Left lung (tissue), 10 donors: ENCODE results near the gene CYREN. TPM values are rescaled to one million over a fixed set of nuclear protein-coding genes. Genes with fewer than 3 reads are reported as not detected.
A peak's percentile ranks its signal among the peaks of the same experiment; 100 is the strongest.

Experiments used
- ATAC-seq: fragments of 200-7000 bp; cut with Tn5 transposase; one replicate; pipeline ENCODE4 v1.9.1; 2020; ENCODE audit warnings: moderate library complexity
- DNase-seq, 4 donors: peaks; one replicate each; pipeline ENCODE4 v3.0.0-alpha.2; 2013 to 2020
- H3K27ac ChIP-seq, 2 donors: fragments of 200-600 bp; sonication (generic) in 1 of 2; one replicate each; pipeline versions ENCODE4 v1.5.0 to v1.8.0; 2020 to 2021
- H3K27me3 ChIP-seq, 2 donors: fragments of 200-600 bp; sonication (generic) in 1 of 2; one replicate each; pipeline versions ENCODE4 v1.5.0 to v1.8.0; 2020 to 2021
- H3K36me3 ChIP-seq, 2 donors: fragments of 200-600 bp; sonication (generic) in 1 of 2; one replicate each; pipeline versions ENCODE4 v1.5.0 to v1.8.0; 2020 to 2021
- H3K4me1 ChIP-seq, 2 donors: fragments of 200-600 bp; one replicate each; pipeline ENCODE4 v1.8.0; 2021
- H3K4me3 ChIP-seq, 2 donors: fragments of 200-600 bp; sonication (generic) in 1 of 2; one replicate each; pipeline versions ENCODE4 v1.5.0 to v1.8.0; 2020 to 2021; ENCODE audit warnings: mild to moderate bottlenecking in 1 of 2
- H3K9me3 ChIP-seq, 2 donors: fragments of 200-600 bp; sonication (generic) in 1 of 2; one replicate each; pipeline versions ENCODE4 v1.5.0 to v1.8.0; 2020 to 2021
- CTCF ChIP-seq, 2 donors: fragments of 200-600 bp; sonication (generic) in 1 of 2; IDR thresholded peaks; one replicate each; pipeline versions ENCODE4 v1.5.0 to v1.8.0; 2021; ENCODE audit warnings: antibody characterized with exemption in 2 of 2
- intact Hi-C, 2 donors: fragments of 100-400 bp; cut with DNase I; formaldehyde crosslinking; loops; one replicate each; pipeline versions ENCODE4 v1.11.2 to v1.14.2; 2022
- polyA plus RNA-seq, 6 donors: library from polyadenylated mRNA; unstranded; fragments of 120-200 nt; gene quantifications; one replicate each; pipeline ENCODE4 v1.2.1, GENCODE V29; 2013; ENCODE audit not compliant: insufficient read length in 6 of 6
- total RNA-seq, 2 donors: library from RNA; stranded (reverse); fragmentation: NEBNext Ultra II Directional; extraction: Animal tissue kit (Norgen Biotek cat#: 25700); gene quantifications; one replicate each; pipeline ENCODE4 v1.2.1, GENCODE V29; 2021
- donor health status: DM: no; HTN: yes; CAD: no.
- donor health status: DM: no; HTN: no; CAD: no.

Gene CYREN
- total and polyA plus RNA-seq, 8 donors = 32.1 to 52.6 (median 45.4) TPM

- ATAC-seq (no peak), DNase-seq (no peak)
- H3K27ac ChIP-seq = peak overlapping the region; percentile 92 to 100
- peaks cover 8 to 59% of the 10 kb centered on the region in 2 donors for H3K4me1 ChIP-seq
- intact Hi-C loops = loop anchor here in 1 of 2 donors (10.0 kb wide), 1 partner anchor 175 kb away; no protein-coding TSS in a partner anchor
- H3K9me3 ChIP-seq = no peaks in the 10 kb centered on the region
- no peaks in the 10 kb centered on the region for H3K27me3 ChIP-seq
- TF ChIP-seq CTCF (IDR thresholded peaks at IDR 0.05) = no peak
- H3K4me3 ChIP-seq = peak overlapping the region; percentile 57 to 85
- peaks cover 0 to 36% of the 10 kb centered on the region in 2 donors for H3K36me3 ChIP-seq
Observed at GRCh38 chr7:135169964-135170273, 588 bp downstream of the CYREN start.

GRCh38 chr7:135169141-135169963, 1.2 kb downstream of the CYREN start:
- DNase-seq (peak in 1 of 4 donors; percentile 73), ATAC-seq (no peak)
- no peaks in the 10 kb centered on the region for H3K27me3 ChIP-seq
- H3K9me3 ChIP-seq = no peaks in the 10 kb centered on the region
- TF ChIP-seq CTCF (IDR thresholded peaks at IDR 0.05) = peak; percentile 10 to 37
- peak overlapping the region; percentile 57 to 85 for H3K4me3 ChIP-seq
- H3K4me1 ChIP-seq = peaks cover 8 to 65% of the 10 kb centered on the region in 2 donors
- peak overlapping the region; percentile 92 to 100 for H3K27ac ChIP-seq
- intact Hi-C loops = loop anchor here in 1 of 2 donors (10.0 kb wide), 1 partner anchor 175 kb away; no protein-coding TSS in a partner anchor
- peaks cover 0 to 42% of the 10 kb centered on the region in 2 donors for H3K36me3 ChIP-seq

GRCh38 chr7:135168489-135169140, 1.9 kb downstream of the CYREN start:
- H3K9me3 ChIP-seq = no peaks in the 10 kb centered on the region
- peaks cover 8 to 72% of the 10 kb centered on the region in 2 donors for H3K4me1 ChIP-seq
- DNase-seq (no peak), ATAC-seq (no peak)
- intact Hi-C loops = loop anchor here in 1 of 2 donors (10.0 kb wide), 1 partner anchor 174 kb away; no protein-coding TSS in a partner anchor
- peak overlapping the region in 1 of 2 donors; percentile 100 for H3K27ac ChIP-seq
- peaks cover 0 to 49% of the 10 kb centered on the region in 2 donors for H3K36me3 ChIP-seq
- H3K27me3 ChIP-seq = no peaks in the 10 kb centered on the region
- TF ChIP-seq CTCF (IDR thresholded peaks at IDR 0.05) = no peak
- H3K4me3 ChIP-seq = peak overlapping the region in 1 of 2 donors; percentile 85

- Histone ChIP-seq H3K9me3 (no peaks in the 10 kb centered on the region), H3K4me3 (peak overlapping the region in 1 of 2 donors; percentile 24), H3K4me1 (peaks cover 8 to 74% of the 10 kb centered on the region in 2 donors), H3K27me3 (no peaks in the 10 kb centered on the region), H3K36me3 (peaks cover 0 to 55% of the 10 kb centered on the region in 2 donors), H3K27ac (peak overlapping the region; percentile 65 to 100)
- no peak for TF ChIP-seq CTCF (IDR thresholded peaks at IDR 0.05)
- no peak for ATAC-seq
- peak in 2 of 4 donors; percentile 72 to 84 for DNase-seq
- intact Hi-C loops = loop anchor here in 1 of 2 donors (10.0 kb wide), 1 partner anchor 173 kb away; no protein-coding TSS in a partner anchor
Observed at GRCh38 chr7:135168001-135168400, 2.5 kb downstream of the CYREN start.
